Skeletal muscle cell (primary cell): Measurements from ENCODE around the gene CAP2.

Experiments used
- DNase-seq: peaks from one replicate; pipeline ENCODE4 v3.0.0-alpha.2; 2010; ENCODE audit warnings: low read depth
- H3K4me3 ChIP-seq: 2 replicates; pipeline ENCODE4 v1.5.1; 2011; ENCODE audit warnings: low read depth, mild to moderate bottlenecking, control low read depth, low read length, moderate library complexity

CAP2 gene

GRCh38 chr6:17466707-17467106 lies 73.3 kb downstream of the CAP2 start:
- no peak for DNase-seq
- no peak overlapping the region for H3K4me3 ChIP-seq

GRCh38 chr6:17469006-17469832 lies 75.8 kb downstream of the CAP2 start:
- no peak overlapping the region for H3K4me3 ChIP-seq

GRCh38 chr6:17470202-17470937 lies 77.0 kb downstream of the CAP2 start:
- no peak overlapping the region for H3K4me3 ChIP-seq
- no peak for DNase-seq

More at GRCh38 chr6:17469006-17469832, 75.8 kb downstream of the CAP2 start:
- no peak for DNase-seq

- H3K4me3 ChIP-seq, result no peak overlapping the region
- peak; percentile 36 for DNase-seq
These were observed 77.5 kb downstream of the CAP2 start for GRCh38 chr6:17470938-17471327.

- no peak overlapping the region for H3K4me3 ChIP-seq
- DNase-seq, result no peak
These were observed 79.3 kb downstream of the CAP2 start for GRCh38 chr6:17472653-17473183.

- no peak for DNase-seq
- H3K4me3 ChIP-seq, result no peak overlapping the region
These were observed 80.2 kb downstream of the CAP2 start for GRCh38 chr6:17473554-17473953.

GRCh38 chr6:17474289-17474688 lies 80.9 kb downstream of the CAP2 start:
- DNase-seq, result no peak
- no peak overlapping the region for H3K4me3 ChIP-seq

- DNase-seq, result no peak
- no peak overlapping the region for H3K4me3 ChIP-seq
These were observed 82.3 kb downstream of the CAP2 start for GRCh38 chr6:17475606-17476244.

- no peak overlapping the region for H3K4me3 ChIP-seq
- DNase-seq, result no peak
These were observed 83.1 kb downstream of the CAP2 start for GRCh38 chr6:17476511-17476910.

GRCh38 chr6:17477356-17477755 lies 84.0 kb downstream of the CAP2 start:
- no peak for DNase-seq
- H3K4me3 ChIP-seq, result no peak overlapping the region

GRCh38 chr6:17478223-17478907 lies 85.0 kb downstream of the CAP2 start:
- no peak for DNase-seq

GRCh38 chr6:17478946-17479345 lies 85.6 kb downstream of the CAP2 start:
- DNase-seq, result no peak
- no peak overlapping the region for H3K4me3 ChIP-seq

More at GRCh38 chr6:17478223-17478907, 85.0 kb downstream of the CAP2 start:
- no peak overlapping the region for H3K4me3 ChIP-seq

- no peak for DNase-seq
- H3K4me3 ChIP-seq, result no peak overlapping the region
These were observed 87.1 kb downstream of the CAP2 start for GRCh38 chr6:17480476-17480875.

- H3K4me3 ChIP-seq, result no peak overlapping the region
- DNase-seq, result no peak
These were observed 89.3 kb downstream of the CAP2 start for GRCh38 chr6:17482711-17483110.

- H3K4me3 ChIP-seq, result no peak overlapping the region
- DNase-seq, result no peak
These were observed 90.1 kb downstream of the CAP2 start for GRCh38 chr6:17483391-17484016.

GRCh38 chr6:17484201-17484849 lies 90.9 kb downstream of the CAP2 start:
- no peak for DNase-seq

GRCh38 chr6:17485181-17485580 lies 91.8 kb downstream of the CAP2 start:
- H3K4me3 ChIP-seq, result no peak overlapping the region
- no peak for DNase-seq

More at GRCh38 chr6:17484201-17484849, 90.9 kb downstream of the CAP2 start:
- H3K4me3 ChIP-seq, result no peak overlapping the region

GRCh38 chr6:17485946-17486345 lies 92.6 kb downstream of the CAP2 start:
- DNase-seq, result no peak
- no peak overlapping the region for H3K4me3 ChIP-seq

GRCh38 chr6:17486680-17487079 lies 93.3 kb downstream of the CAP2 start:
- DNase-seq, result no peak
- H3K4me3 ChIP-seq, result no peak overlapping the region
